HL-60 (cell line): ENCODE data around the gene HPS1.

Experiments used
- DNase-seq, 2 experiments: peaks; one replicate each; pipeline ENCODE4 v3.0.0-alpha.2; 2010 to 2020; ENCODE audit warnings: low read depth in 1 of 2, low spot score in 1 of 2
- H3K27ac ChIP-seq: fragments of 250-450 bp; sonication (Bioruptor Pico); replicated peaks from 2 replicates; pipeline ENCODE4 v1.5.1; 2020; ENCODE audit warnings: mild to moderate bottlenecking, moderate library complexity
- H3K27me3 ChIP-seq: fragments of 250-450 bp; sonication (Bioruptor Pico); 2 replicates; pipeline ENCODE4 v1.5.1; 2021; ENCODE audit warnings: mild to moderate bottlenecking, moderate library complexity; ENCODE audit not compliant: insufficient read depth, poor library complexity, severe bottlenecking
- H3K4me3 ChIP-seq: replicated peaks from 2 replicates; pipeline ENCODE4 v1.5.1; 2011; ENCODE audit warnings: mild to moderate bottlenecking, control low read depth, low read length; ENCODE audit not compliant: insufficient read depth
- CTCF ChIP-seq: IDR thresholded peaks from one replicate; pipeline ENCODE4 v1.5.1; 2011; ENCODE audit warnings: low read length, control low read depth, inconsistent platforms; ENCODE audit not compliant: insufficient read depth
- GABPA ChIP-seq: IDR thresholded peaks from 2 replicates; pipeline ENCODE4 v1.6.1; 2012; ENCODE audit warnings: low read depth
- POLR2AphosphoS5 ChIP-seq: IDR thresholded peaks from 2 replicates; pipeline ENCODE4 v1.6.1; 2012; ENCODE audit warnings: low read depth
- REST ChIP-seq: IDR thresholded peaks from 2 replicates; pipeline ENCODE4 v1.6.1; 2012; ENCODE audit warnings: low read depth; ENCODE audit not compliant: insufficient replicate concordance
- SPI1 ChIP-seq: IDR thresholded peaks from 2 replicates; pipeline ENCODE4 v1.6.1; 2012; ENCODE audit warnings: low read depth, mild to moderate bottlenecking, borderline replicate concordance

HPS1 gene

GRCh38 chr10:98390406-98390805, 56.3 kb downstream of the HPS1 start:
- Histone ChIP-seq H3K4me3 (no peak overlapping the region), H3K27me3 (peaks cover 2% of the 10 kb centered on the region), H3K27ac (no peak overlapping the region)
- TF ChIP-seq REST (no peak), GABPA (no peak), POLR2AphosphoS5 (no peak), CTCF (no peak), SPI1 (no peak)
- DNase-seq = no peak

GRCh38 chr10:98389398-98389797, 57.3 kb downstream of the HPS1 start:
- peaks cover 2% of the 10 kb centered on the region for H3K27me3 ChIP-seq
- DNase-seq = no peak
- no peak overlapping the region for H3K4me3 ChIP-seq
- no peak overlapping the region for H3K27ac ChIP-seq
- TF ChIP-seq POLR2AphosphoS5 (no peak), GABPA (no peak), CTCF (no peak)

- TF ChIP-seq CTCF = no peak
- TF ChIP-seq POLR2AphosphoS5 = no peak
- no peak for TF ChIP-seq SPI1
- TF ChIP-seq REST = no peak
- TF ChIP-seq GABPA = no peak
- H3K27me3 ChIP-seq = peaks cover 2% of the 10 kb centered on the region
- DNase-seq = no peak
- H3K27ac ChIP-seq = no peak overlapping the region
- H3K4me3 ChIP-seq = no peak overlapping the region
Observed at GRCh38 chr10:98388101-98388655, 58.6 kb downstream of the HPS1 start.

GRCh38 chr10:98384531-98385133, 62.1 kb downstream of the HPS1 start:
- H3K27me3 ChIP-seq = no peaks in the 10 kb centered on the region
- no peak for TF ChIP-seq SPI1
- no peak for TF ChIP-seq CTCF
- TF ChIP-seq POLR2AphosphoS5 = no peak
- TF ChIP-seq GABPA = no peak
- TF ChIP-seq REST = no peak
- H3K27ac ChIP-seq = no peak overlapping the region
- no peak overlapping the region for H3K4me3 ChIP-seq
- DNase-seq = no peak
